D721Med (cell line): ENCODE data around the gene PAK1.

Experiments
- DNase-seq: peaks from one replicate; pipeline ENCODE4 v3.0.0; 2011; ENCODE audit warnings: low spot score; ENCODE audit not compliant: insufficient read length
- FAIRE-seq: peaks from 2 replicates; lab custom pipeline; 2011; peaks lifted over from hg19 to GRCh38; lab: Jason Lieb, UNC
- TF ChIP-seq, protein P1 (sequence below): IDR thresholded peaks from 2 replicates; pipeline ENCODE4 v1.5.1; 2012; ENCODE audit warnings: mild to moderate bottlenecking, control low read depth; ENCODE audit not compliant: insufficient read depth; ENCODE audit errors: missing control alignments

Gene PAK1

DNA sequence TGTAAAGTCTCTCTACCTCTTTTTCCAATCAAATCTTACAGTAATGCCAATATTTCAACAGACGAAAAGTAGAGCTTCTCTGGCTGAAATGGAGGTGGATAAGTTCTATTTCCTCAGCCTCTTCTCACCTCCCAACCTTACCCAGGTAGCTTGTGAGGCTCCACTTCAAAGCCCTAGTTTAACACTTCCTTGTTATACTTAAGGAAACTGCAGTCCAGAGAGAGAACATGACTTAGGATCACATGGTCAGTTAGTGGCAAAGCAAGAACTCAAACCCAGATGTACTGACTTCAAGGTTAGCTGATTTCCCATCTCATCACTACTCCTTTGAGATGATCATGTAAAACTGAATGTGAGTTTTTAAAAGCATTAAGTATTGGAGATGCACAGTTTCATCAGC is 32.5 kb downstream of the PAK1 start:
- TF ChIP-seq, protein P1, sequence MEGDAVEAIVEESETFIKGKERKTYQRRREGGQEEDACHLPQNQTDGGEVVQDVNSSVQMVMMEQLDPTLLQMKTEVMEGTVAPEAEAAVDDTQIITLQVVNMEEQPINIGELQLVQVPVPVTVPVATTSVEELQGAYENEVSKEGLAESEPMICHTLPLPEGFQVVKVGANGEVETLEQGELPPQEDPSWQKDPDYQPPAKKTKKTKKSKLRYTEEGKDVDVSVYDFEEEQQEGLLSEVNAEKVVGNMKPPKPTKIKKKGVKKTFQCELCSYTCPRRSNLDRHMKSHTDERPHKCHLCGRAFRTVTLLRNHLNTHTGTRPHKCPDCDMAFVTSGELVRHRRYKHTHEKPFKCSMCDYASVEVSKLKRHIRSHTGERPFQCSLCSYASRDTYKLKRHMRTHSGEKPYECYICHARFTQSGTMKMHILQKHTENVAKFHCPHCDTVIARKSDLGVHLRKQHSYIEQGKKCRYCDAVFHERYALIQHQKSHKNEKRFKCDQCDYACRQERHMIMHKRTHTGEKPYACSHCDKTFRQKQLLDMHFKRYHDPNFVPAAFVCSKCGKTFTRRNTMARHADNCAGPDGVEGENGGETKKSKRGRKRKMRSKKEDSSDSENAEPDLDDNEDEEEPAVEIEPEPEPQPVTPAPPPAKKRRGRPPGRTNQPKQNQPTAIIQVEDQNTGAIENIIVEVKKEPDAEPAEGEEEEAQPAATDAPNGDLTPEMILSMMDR: no peak
- DNase-seq (no peak), FAIRE-seq (no peak)

DNA sequence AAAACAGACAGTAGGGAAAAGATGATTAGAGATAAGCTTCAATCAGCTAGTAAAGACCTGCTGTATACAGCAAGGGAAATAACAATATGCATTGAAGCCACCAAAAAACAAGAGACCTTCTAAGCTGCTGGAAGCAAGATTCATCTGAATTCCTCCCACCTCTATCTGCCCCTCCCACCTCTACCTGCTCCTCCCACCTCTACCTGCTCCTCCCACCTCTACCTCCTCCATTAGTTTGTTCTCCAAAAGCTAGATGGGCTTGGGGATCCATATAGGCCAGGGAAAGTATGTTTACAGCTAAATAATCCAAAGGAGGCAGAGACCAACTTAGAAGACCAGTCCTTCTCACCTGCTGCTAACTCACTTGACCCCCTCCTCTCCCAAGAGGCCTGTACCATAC is 33.2 kb downstream of the PAK1 start:
- FAIRE-seq: no peak
- TF ChIP-seq, protein P1: no peak
- no peak for DNase-seq

DNA sequence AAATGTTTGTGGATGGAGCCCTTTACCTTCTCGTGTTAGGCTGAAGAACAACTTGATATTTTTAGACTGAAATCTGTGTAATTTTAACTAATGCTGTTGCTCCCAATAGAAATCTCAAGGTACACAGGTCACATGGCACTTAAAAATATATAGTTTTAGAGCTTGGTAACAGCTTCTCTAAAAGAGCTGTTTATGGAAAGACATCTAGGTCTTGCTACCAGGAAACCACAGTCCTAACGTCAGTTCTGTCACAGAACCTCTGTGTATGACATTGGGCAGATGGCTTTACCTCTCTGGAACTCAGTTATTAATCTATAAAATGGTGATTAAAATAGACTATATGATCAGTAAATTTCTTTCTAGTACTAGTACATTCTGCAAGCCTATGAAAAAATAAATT is 35.4 kb downstream of the PAK1 start:
- no peak for DNase-seq
- no peak for FAIRE-seq
- TF ChIP-seq, protein P1: no peak

DNA sequence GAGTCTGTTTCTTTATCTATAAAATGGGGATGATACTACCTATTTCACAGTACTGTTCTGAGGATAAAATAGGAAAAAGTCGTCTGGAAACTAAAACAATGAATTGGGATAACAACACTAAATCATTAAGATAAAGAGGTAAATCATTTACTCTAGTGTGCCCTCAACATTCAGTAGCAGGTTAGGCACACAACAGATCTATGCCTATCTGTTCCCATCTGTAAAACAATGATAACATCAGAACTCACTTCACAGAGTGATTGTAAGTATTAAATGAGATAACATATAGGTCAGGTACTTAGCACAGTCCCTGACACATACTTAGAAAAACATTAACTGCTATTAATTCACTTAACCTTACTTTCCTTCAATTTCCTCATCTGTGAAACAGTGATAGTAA is 36.9 kb downstream of the PAK1 start:
- DNase-seq (no peak), FAIRE-seq (peak; percentile 21)
- TF ChIP-seq, protein P1: no peak

DNA sequence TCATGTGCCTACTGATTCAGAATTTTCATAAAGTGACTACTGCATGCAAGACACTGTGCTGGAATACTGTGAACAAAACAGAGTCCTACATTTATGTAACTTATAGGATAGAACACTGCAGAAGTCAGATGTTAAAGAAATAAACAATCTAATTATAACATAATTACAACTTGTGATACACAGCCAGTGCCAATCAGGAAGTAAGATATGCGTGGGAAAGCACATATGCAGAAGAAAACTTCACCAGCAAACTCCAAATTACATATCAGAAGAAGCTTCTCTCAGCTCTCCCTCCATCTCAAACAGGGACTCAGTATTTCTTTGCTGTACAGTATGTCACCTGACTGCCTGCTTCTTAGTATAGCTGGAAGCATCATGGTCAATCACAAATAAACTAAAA is 37.4 kb downstream of the PAK1 start:
- FAIRE-seq (no peak), DNase-seq (no peak)
- TF ChIP-seq, protein P1: no peak

DNA sequence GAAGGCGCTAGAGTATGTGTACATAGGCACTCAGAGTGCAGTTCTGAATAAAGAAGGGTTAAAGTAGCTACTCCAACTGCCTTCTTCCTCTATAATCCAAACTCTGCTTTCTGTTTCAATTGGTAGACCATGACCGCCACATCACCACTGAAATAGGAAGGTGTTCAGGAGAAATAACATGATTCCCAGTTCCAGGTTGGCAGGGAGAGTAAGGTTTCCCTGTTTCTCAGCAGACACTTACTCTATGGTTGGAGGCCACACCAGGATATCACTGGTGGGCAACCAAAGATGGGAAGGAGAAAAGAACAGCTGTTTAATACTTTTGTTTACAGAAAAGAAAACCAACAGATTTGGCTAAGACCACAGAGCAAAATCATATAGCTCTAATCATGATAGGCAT is 37.9 kb downstream of the PAK1 start:
- TF ChIP-seq, protein P1: no peak
- FAIRE-seq (peak; percentile 79), DNase-seq (no peak)

DNA sequence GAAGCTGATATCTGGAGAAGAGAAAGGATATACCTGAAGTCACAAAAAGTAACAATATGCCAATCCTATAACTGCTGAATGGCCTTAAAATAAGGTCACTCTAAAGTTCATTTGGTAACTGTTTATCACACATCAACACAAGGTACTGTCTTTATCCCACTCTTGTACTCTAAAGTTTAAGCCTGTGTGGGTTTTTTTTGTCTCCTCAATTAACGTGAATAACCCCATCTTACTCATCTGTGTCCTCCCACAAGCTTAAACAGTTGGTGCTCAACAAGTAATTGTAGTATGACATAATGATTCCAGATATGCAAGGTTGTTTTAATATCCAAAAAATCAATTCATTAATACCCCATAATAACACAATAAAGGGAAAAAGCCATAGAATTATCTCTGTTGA is 42.1 kb downstream of the PAK1 start:
- no peak for FAIRE-seq
- TF ChIP-seq, protein P1: no peak
- no peak for DNase-seq
